ENCODE results near the gene FZD1.

- TF ChIP-seq CTCF (IDR thresholded peaks at IDR 0.05) (no peak), POLR2A (IDR thresholded peaks at IDR 0.05) (no peak)
Measured at GRCh38 chr7:91319351-91319750, 55.1 kb downstream of the FZD1 start.
